B cell (primary cell): ENCODE results near the gene ARAP1. TPM values are rescaled to one million over a fixed set of nuclear protein-coding genes. Genes with fewer than 3 reads are reported as not detected.

Experiments
- ATAC-seq: fragments of 200-7000 bp; cut with Tn5 transposase; one replicate; pipeline ENCODE4 v1.10.0; 2021; ENCODE audit warnings: low read depth, mild to moderate bottlenecking, moderate number of reproducible peaks, moderate library complexity
- CTCF ChIA-PET: fragments of 350-600 bp; sonication (Branson Sonifier 250); formaldehyde crosslinking; loops from one replicate; lab custom pipeline; 2021; ENCODE audit warnings: antibody characterized with exemption, inconsistent platforms; lab: Charles Lee
- POLR2A ChIA-PET: fragments of 350-600 bp; sonication (Branson Sonifier 250); formaldehyde crosslinking; loops from one replicate; lab custom pipeline; 2021; ENCODE audit warnings: antibody characterized with exemption; lab: Charles Lee
- DNase-seq: peaks from one replicate; pipeline ENCODE4 v3.0.0; 2013
- H2AFZ ChIP-seq: 2 replicates; pipeline ENCODE4 v1.6.1; 2012; ENCODE audit warnings: mild to moderate bottlenecking, low read depth, low read length; ENCODE audit not compliant: insufficient read depth, poor library complexity, severe bottlenecking
- H3K27ac ChIP-seq, 2 donors: 1 replicate in 1 of 2; 2 replicates in 1 of 2; pipeline ENCODE4 v1.5.1; 2012 to 2013; ENCODE audit warnings: low read length in 2 of 2, mild to moderate bottlenecking in 2 of 2, moderate library complexity in 1 of 2
- H3K27me3 ChIP-seq, 4 experiments: fragments of 200-600 bp in 1 of 4; sonication (generic) in 1 of 4; replicated peaks in 1 of 4; 1 replicate in 2 of 4; 2 replicates in 2 of 4; pipeline versions ENCODE4 v1.6.1 to v1.7.0; 2013 to 2016; ENCODE audit warnings: low read length in 3 of 4, mild to moderate bottlenecking in 2 of 4, mixed read lengths in 1 of 4, moderate library complexity in 1 of 4; ENCODE audit not compliant: insufficient read depth in 4 of 4, control insufficient read depth in 3 of 4; ENCODE audit errors: control extremely low read depth in 1 of 4
- H3K36me3 ChIP-seq, 2 experiments: replicated peaks in 1 of 2; 1 replicate in 1 of 2; 2 replicates in 1 of 2; pipeline versions ENCODE4 v1.6.1 to v1.7.1; 2013; ENCODE audit warnings: low read length in 1 of 2; ENCODE audit not compliant: insufficient read depth in 2 of 2, control insufficient read depth in 1 of 2; ENCODE audit errors: control extremely low read depth in 1 of 2, extremely low read depth in 1 of 2
- H3K4me1 ChIP-seq, 2 donors: fragments of 200-600 bp in 1 of 2; sonication (generic) in 1 of 2; 1 replicate in 1 of 2; 2 replicates in 1 of 2; pipeline versions ENCODE4 v1.5.1 to v1.6.1; 2013 to 2017; ENCODE audit warnings: low read length in 2 of 2; ENCODE audit not compliant: control insufficient read depth in 2 of 2, insufficient read depth in 2 of 2
- H3K4me2 ChIP-seq: replicated peaks from 2 replicates; pipeline ENCODE3; 2012; ENCODE audit warnings: mild to moderate bottlenecking, low read depth, low read length; ENCODE audit not compliant: poor library complexity, severe bottlenecking
- H3K4me3 ChIP-seq, 5 experiments: fragments of 200-600 bp in 1 of 5; sonication (generic) in 1 of 5; 1 replicate in 3 of 5; 2 replicates in 2 of 5; pipeline versions ENCODE4 v1.5.1 to v1.7.0; 2011 to 2016; ENCODE audit warnings: low read length in 4 of 5, mild to moderate bottlenecking in 4 of 5, low read depth in 2 of 5, control low read depth in 1 of 5, moderate library complexity in 1 of 5; ENCODE audit not compliant: insufficient read depth in 1 of 5; ENCODE audit errors: control extremely low read depth in 1 of 5, extremely low read depth in 1 of 5
- H3K79me2 ChIP-seq: fragments of 200-600 bp; sonication (generic); one replicate; pipeline ENCODE4 v1.6.0; 2016; ENCODE audit warnings: low read length; ENCODE audit not compliant: control insufficient read depth, insufficient read depth
- H3K9ac ChIP-seq: fragments of 200-600 bp; sonication (generic); 2 replicates; pipeline ENCODE4 v1.6.1; 2017; ENCODE audit warnings: mild to moderate bottlenecking, low read length, moderate library complexity
- H3K9me3 ChIP-seq, 3 donors: one replicate each; pipeline versions ENCODE4 v1.6.1 to v1.7.1; 2013; ENCODE audit warnings: low read length in 2 of 3; ENCODE audit not compliant: control insufficient read depth in 2 of 3, insufficient read depth in 1 of 3; ENCODE audit errors: control extremely low read depth in 1 of 3
- H4K20me1 ChIP-seq: 2 replicates; pipeline ENCODE4 v1.6.0; 2012; ENCODE audit warnings: mild to moderate bottlenecking, low read length; ENCODE audit not compliant: insufficient read depth, control insufficient read depth, poor library complexity, severe bottlenecking
- H3K27ac Mint-ChIP-seq: one replicate; pipeline ENCODE4 v1.8.0; 2021; ENCODE audit warnings: mixed read lengths
- H3K27me3 Mint-ChIP-seq: one replicate; pipeline ENCODE4 v1.8.0; 2021; ENCODE audit warnings: mixed read lengths
- H3K4me1 Mint-ChIP-seq: one replicate; pipeline ENCODE4 v1.8.0; 2021; ENCODE audit warnings: mixed read lengths
- H3K4me3 Mint-ChIP-seq: one replicate; pipeline ENCODE4 v1.8.0; 2021; ENCODE audit warnings: mixed read lengths
- H3K9me3 Mint-ChIP-seq: one replicate; pipeline ENCODE4 v1.8.0; 2022; ENCODE audit warnings: mixed read lengths; ENCODE audit not compliant: insufficient read depth
- EZH2 ChIP-seq: IDR thresholded peaks from 2 replicates; pipeline ENCODE4 v1.6.1; 2012; ENCODE audit warnings: borderline replicate concordance, low read depth, mild to moderate bottlenecking, moderate library complexity, low read length; ENCODE audit not compliant: insufficient read depth, poor library complexity, severe bottlenecking
- WGBS: methylation state at CpG from one replicate; pipeline ENCODE4 v1.1.5; 2013; ENCODE audit warnings: missing lambda C conversion rate; ENCODE audit not compliant: insufficient coverage; 5-methylcytosine and 5-hydroxymethylcytosine counted together
- intact Hi-C: fragments of 100-400 bp; cut with micrococcal nuclease; formaldehyde crosslinking; loops from one replicate; pipeline ENCODE4 v1.10.0; 2022
- polyA plus RNA-seq: library from polyadenylated mRNA; depleted of rRNA; stranded (reverse); fragments of >200 nt; gene quantifications from 2 replicates; pipeline ENCODE4 v1.2.3, GENCODE V29; 2012
- total RNA-seq, 2 donors: library from RNA; stranded (reverse); fragments of 120-200 nt in 1 of 2; gene quantifications; 1 replicate in 1 of 2; 2 replicates in 1 of 2; pipeline versions ENCODE4 v1.2.3 to v1.2.4, GENCODE V29; 2013 to 2022
- TF ChIP-seq, protein P1 (sequence below): fragments of 200-600 bp; IDR thresholded peaks from one replicate; pipeline ENCODE4 v1.8.0; 2022; ENCODE audit warnings: antibody characterized with exemption, mild to moderate bottlenecking

Gene ARAP1
- total and polyA plus RNA-seq, 2 donors (not counting 1 experiment from before 2014, with no cell fraction given) = 143 to 242 TPM

DNA sequence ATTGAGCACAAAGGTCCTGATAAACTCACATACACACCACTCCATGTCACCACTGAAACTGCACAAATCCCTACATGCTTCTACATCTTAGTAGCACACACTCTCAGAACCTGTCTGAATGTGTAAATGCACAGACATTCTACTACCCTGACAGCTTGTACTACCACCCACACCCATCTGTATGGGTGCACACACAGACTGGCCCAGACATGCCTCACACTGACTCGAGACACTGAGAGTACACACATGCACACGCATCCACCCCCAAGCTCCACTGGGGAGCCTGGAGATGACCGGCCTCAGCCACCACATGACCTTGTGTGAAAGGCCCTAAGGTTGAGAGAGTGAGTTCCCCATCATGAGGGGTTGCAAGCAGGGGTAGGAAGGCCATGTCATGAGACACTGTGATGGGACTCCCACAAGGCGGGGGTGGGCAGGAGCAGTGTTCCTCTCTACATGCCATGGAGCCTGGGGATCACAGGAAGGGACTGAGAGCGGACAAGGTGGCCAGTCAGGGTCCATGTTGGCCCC is 28.1 kb downstream of the ARAP1 start:
- no peak overlapping the region for H2AFZ ChIP-seq
- no peak overlapping the region for H3K4me3 ChIP-seq
- DNase-seq (no peak), ATAC-seq (no peak)
- 100% methylated on average over 3 of the region's 5 CpGs for WGBS
- H3K4me1 Mint-ChIP-seq = peaks cover 78% of the 10 kb centered on the region
- peaks cover 79% of the 10 kb centered on the region for H4K20me1 ChIP-seq
- no peak overlapping the region for H3K4me2 ChIP-seq
- peak overlapping the region; percentile 69 for H3K27ac Mint-ChIP-seq
- H3K9ac ChIP-seq = no peak overlapping the region
- TF ChIP-seq EZH2 = no peak
- TF ChIP-seq, protein P1, sequence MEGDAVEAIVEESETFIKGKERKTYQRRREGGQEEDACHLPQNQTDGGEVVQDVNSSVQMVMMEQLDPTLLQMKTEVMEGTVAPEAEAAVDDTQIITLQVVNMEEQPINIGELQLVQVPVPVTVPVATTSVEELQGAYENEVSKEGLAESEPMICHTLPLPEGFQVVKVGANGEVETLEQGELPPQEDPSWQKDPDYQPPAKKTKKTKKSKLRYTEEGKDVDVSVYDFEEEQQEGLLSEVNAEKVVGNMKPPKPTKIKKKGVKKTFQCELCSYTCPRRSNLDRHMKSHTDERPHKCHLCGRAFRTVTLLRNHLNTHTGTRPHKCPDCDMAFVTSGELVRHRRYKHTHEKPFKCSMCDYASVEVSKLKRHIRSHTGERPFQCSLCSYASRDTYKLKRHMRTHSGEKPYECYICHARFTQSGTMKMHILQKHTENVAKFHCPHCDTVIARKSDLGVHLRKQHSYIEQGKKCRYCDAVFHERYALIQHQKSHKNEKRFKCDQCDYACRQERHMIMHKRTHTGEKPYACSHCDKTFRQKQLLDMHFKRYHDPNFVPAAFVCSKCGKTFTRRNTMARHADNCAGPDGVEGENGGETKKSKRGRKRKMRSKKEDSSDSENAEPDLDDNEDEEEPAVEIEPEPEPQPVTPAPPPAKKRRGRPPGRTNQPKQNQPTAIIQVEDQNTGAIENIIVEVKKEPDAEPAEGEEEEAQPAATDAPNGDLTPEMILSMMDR = no peak
- H3K9me3 Mint-ChIP-seq = no peaks in the 10 kb centered on the region
- no peaks in the 10 kb centered on the region for H3K27me3 ChIP-seq
- no peak overlapping the region for H3K4me3 Mint-ChIP-seq
- peaks cover 52 to 75% of the 10 kb centered on the region in 2 donors for H3K4me1 ChIP-seq
- H3K27me3 Mint-ChIP-seq = no peaks in the 10 kb centered on the region
- H3K36me3 ChIP-seq = peaks cover 0 to 54% of the 10 kb centered on the region in 2 experiments
- intact Hi-C loops = loop anchor here (5.0 kb wide), 1 partner anchor 42 kb away; no protein-coding TSS in a partner anchor
- peaks cover 99% of the 10 kb centered on the region for H3K79me2 ChIP-seq
- ChIA-PET CTCF (interaction anchor here (1.0 to 23.8 kb wide), 11 partner anchors 8 to 453 kb away, joined by 3 to 390 read pairs (median 16); partner anchors contain the start of genes ARAP1 and STARD10), POLR2A (no interaction called here)
- no peaks in the 10 kb centered on the region for H3K9me3 ChIP-seq
- peak overlapping the region in 1 of 2 donors; percentile 55 for H3K27ac ChIP-seq

DNA sequence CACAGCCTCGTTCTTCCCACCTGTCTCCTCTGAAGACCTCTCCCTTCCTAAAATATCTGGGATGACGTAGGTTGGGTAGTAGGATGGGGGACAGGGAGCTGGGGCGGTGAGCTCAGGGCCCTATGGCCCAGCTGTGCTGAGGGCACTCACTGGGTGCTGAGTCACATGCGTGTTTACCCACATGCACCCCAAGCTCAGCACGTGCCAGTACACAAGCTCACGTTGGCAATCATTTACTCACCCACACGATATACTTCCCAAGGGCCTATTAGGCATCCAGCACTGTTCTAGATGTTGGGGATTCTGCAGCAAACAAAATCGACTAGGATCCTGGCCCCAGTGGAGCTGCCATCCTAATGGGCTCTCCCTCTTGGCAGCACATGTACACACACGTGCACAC is 28.7 kb downstream of the ARAP1 start:
- H3K27me3 Mint-ChIP-seq = no peaks in the 10 kb centered on the region
- H3K79me2 ChIP-seq = peaks cover 99% of the 10 kb centered on the region
- H3K27ac Mint-ChIP-seq = peak overlapping the region; percentile 69
- peak overlapping the region; percentile 23 for H3K4me3 Mint-ChIP-seq
- ChIA-PET CTCF (interaction anchor here (1.0 to 23.8 kb wide), 7 partner anchors 16 to 419 kb away, joined by 3 to 390 read pairs (median 12); partner anchors contain the start of gene STARD10), POLR2A (no interaction called here)
- H3K9me3 Mint-ChIP-seq = no peaks in the 10 kb centered on the region
- no peak overlapping the region for H3K4me3 ChIP-seq
- no peaks in the 10 kb centered on the region for H3K27me3 ChIP-seq
- H3K9ac ChIP-seq = no peak overlapping the region
- H3K4me2 ChIP-seq = no peak overlapping the region
- H3K9me3 ChIP-seq = no peaks in the 10 kb centered on the region
- H3K27ac ChIP-seq = peak overlapping the region in 1 of 2 donors; percentile 55
- peaks cover 54 to 78% of the 10 kb centered on the region in 2 donors for H3K4me1 ChIP-seq
- peaks cover 0 to 60% of the 10 kb centered on the region in 2 experiments for H3K36me3 ChIP-seq
- no peak for ATAC-seq
- DNase-seq = no peak
- intact Hi-C loops = loop anchor here (5.0 kb wide), 1 partner anchor 41 kb away; no protein-coding TSS in a partner anchor
- no peak overlapping the region for H2AFZ ChIP-seq
- 89% methylated on average over 4 of the region's 9 CpGs for WGBS
- TF ChIP-seq EZH2 = no peak
- TF ChIP-seq, protein P1 = no peak
- peaks cover 78% of the 10 kb centered on the region for H3K4me1 Mint-ChIP-seq
- H4K20me1 ChIP-seq = peaks cover 85% of the 10 kb centered on the region
